Suprapubic skin (tissue), 4 donors: ENCODE data around the gene FAM193A. TPM values are rescaled to one million over a fixed set of nuclear protein-coding genes. Genes with fewer than 3 reads are reported as not detected.
"Not testable (repeated sequence)": the region's sequence is repeated elsewhere in the genome, so short reads cannot be mapped to it uniquely, and the experiment has no call there.

ENCODE experiments used
- DNase-seq, 2 donors: peaks; one replicate each; pipeline ENCODE4 v3.0.0-alpha.2; 2019; ENCODE audit warnings: low spot score in 2 of 2
- H3K27ac ChIP-seq: fragments of 200-600 bp; sonication (generic); one replicate; pipeline ENCODE4 v1.5.1; 2019
- H3K27me3 ChIP-seq: fragments of 200-600 bp; sonication (generic); one replicate; pipeline ENCODE4 v1.5.1; 2019
- H3K36me3 ChIP-seq: fragments of 200-600 bp; sonication (generic); one replicate; pipeline ENCODE4 v1.5.1; 2019
- H3K4me1 ChIP-seq: fragments of 200-600 bp; sonication (generic); one replicate; pipeline ENCODE4 v1.5.1; 2019
- H3K4me3 ChIP-seq: fragments of 200-600 bp; sonication (generic); one replicate; pipeline ENCODE4 v1.5.1; 2019; ENCODE audit warnings: mild to moderate bottlenecking
- H3K9me3 ChIP-seq: fragments of 200-600 bp; sonication (generic); one replicate; pipeline ENCODE4 v1.5.1; 2019
- EP300 ChIP-seq: sonication (generic); formaldehyde crosslinking; IDR thresholded peaks from one replicate; pipeline ENCODE4 v1.6.1; 2017; ENCODE audit warnings: antibody characterized with exemption
- POLR2A ChIP-seq, 2 donors: fragments of 450-650 bp; IDR thresholded peaks; one replicate each; pipeline ENCODE4 v1.6.1; 2017; ENCODE audit warnings: antibody characterized with exemption in 2 of 2, mild to moderate bottlenecking in 2 of 2, moderate library complexity in 2 of 2
- POLR2AphosphoS5 ChIP-seq, 3 donors: sonication (generic); formaldehyde crosslinking; IDR thresholded peaks; one replicate each; pipeline ENCODE4 v1.6.1; 2017; ENCODE audit warnings: antibody characterized with exemption in 3 of 3
- WGBS: methylation state at CpG from one replicate; pipeline ENCODE4 v1.1.5; 2018; 5-methylcytosine and 5-hydroxymethylcytosine counted together
- total RNA-seq, 4 donors: library from RNA; depleted of rRNA; stranded (reverse); fragments of >200 nt; gene quantifications; one replicate each; pipeline ENCODE4 v1.1.0, GENCODE V29; 2016
- TF ChIP-seq, protein P1 (sequence below), 2 donors: fragments of 200-600 bp in 1 of 2; fragments of 450-650 bp in 1 of 2; sonication (generic) in 1 of 2; IDR thresholded peaks; one replicate each; pipeline ENCODE4 v1.5.1; 2016 to 2019; ENCODE audit warnings: antibody characterized with exemption in 2 of 2, mild to moderate bottlenecking in 1 of 2, moderate library complexity in 1 of 2

The FAM193A gene
- total RNA-seq, 4 donors from 2014 or later, result 23.6 to 45.0 (median 29.3) TPM

DNA sequence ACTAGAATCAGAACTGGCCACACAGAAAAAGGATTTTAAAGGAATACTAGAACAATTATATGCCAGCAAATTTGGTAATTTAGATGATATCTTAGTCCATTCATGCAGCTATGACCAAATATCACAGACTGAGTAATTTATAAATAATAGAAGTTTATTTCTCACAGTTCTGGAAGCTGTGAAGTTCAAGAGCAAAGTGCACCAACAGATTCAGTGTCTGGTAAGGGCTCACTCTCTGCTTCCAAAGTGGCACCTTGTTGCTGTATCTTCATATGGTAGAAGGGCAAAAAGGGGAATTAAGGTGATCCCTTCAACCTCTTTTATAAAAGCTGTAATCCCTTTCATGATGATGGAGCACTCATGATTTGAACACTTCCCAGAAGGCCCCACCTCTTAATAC, 199.4 kb downstream of the FAM193A start:
- Histone ChIP-seq H3K27ac (no peak overlapping the region), H3K27me3 (no peaks in the 10 kb centered on the region), H3K36me3 (peaks cover 26% of the 10 kb centered on the region), H3K4me1 (no peaks in the 10 kb centered on the region), H3K4me3 (no peak overlapping the region), H3K9me3 (peaks cover 8% of the 10 kb centered on the region)
- DNase-seq, result no peak
- no peak for TF ChIP-seq EP300
- TF ChIP-seq POLR2AphosphoS5 (IDR thresholded peaks at IDR 0.05), result no peak
- TF ChIP-seq POLR2A (IDR thresholded peaks at IDR 0.05), result no peak
- TF ChIP-seq, protein P1, sequence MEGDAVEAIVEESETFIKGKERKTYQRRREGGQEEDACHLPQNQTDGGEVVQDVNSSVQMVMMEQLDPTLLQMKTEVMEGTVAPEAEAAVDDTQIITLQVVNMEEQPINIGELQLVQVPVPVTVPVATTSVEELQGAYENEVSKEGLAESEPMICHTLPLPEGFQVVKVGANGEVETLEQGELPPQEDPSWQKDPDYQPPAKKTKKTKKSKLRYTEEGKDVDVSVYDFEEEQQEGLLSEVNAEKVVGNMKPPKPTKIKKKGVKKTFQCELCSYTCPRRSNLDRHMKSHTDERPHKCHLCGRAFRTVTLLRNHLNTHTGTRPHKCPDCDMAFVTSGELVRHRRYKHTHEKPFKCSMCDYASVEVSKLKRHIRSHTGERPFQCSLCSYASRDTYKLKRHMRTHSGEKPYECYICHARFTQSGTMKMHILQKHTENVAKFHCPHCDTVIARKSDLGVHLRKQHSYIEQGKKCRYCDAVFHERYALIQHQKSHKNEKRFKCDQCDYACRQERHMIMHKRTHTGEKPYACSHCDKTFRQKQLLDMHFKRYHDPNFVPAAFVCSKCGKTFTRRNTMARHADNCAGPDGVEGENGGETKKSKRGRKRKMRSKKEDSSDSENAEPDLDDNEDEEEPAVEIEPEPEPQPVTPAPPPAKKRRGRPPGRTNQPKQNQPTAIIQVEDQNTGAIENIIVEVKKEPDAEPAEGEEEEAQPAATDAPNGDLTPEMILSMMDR (IDR thresholded peaks at IDR 0.05), result no peak

DNA sequence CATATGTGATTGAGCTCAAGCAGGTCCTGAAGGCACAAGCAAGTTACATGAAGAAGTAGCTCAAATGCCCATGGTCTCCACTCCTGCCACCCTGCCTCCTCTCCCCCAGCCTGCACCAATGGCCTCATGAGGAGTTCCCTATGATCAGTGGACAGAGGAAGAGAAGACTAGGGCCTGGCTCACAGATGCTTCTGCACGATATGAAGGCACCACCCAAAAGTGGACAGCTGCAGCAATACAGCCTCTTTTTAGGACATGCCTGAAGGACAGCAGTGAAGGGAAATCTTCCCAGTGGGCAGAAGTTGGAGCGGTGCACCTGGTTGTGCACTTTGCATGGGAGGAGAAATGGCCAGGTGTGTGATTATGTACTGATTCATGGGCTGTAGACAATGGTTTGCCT, 201.8 kb downstream of the FAM193A start:
- not testable (repeated sequence) for DNase-seq, H3K9me3 ChIP-seq, H3K4me3 ChIP-seq, H3K27me3 ChIP-seq, H3K4me1 ChIP-seq, H3K27ac ChIP-seq
- H3K36me3 ChIP-seq, result peaks cover 27% of the 10 kb centered on the region
- 94% methylated on average over 2 of the region's 2 CpGs for WGBS

DNA sequence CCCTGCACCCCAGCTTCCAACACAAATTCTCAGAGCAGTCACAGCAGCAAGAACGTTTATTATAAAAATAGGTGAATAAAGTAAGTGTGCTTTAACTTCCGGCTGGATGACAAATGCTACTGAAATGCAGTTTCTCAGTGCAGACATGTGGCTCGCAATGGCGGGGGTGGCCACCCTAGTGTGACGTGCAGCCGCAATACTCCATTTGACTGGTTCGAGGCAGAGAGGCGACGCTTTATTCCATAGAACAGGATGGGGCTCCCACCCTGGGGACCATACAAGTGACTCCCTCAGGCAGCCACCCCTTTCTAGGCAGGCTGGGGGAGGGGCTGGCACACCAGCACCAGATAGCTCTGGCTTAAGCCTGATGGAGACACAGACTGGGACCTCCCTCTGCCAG, 205.2 kb downstream of the FAM193A start:
- Histone ChIP-seq H3K4me3 (no peak overlapping the region), H3K9me3 (peaks cover under 1% of the 10 kb centered on the region), H3K36me3 (peaks cover 55% of the 10 kb centered on the region), H3K27me3 (no peaks in the 10 kb centered on the region), H3K27ac (no peak overlapping the region), H3K4me1 (peaks cover 19% of the 10 kb centered on the region)
- no peak for TF ChIP-seq EP300
- TF ChIP-seq POLR2AphosphoS5 (IDR thresholded peaks at IDR 0.05), result no peak
- TF ChIP-seq POLR2A (IDR thresholded peaks at IDR 0.05), result no peak
- TF ChIP-seq, protein P1 (IDR thresholded peaks at IDR 0.05), result no peak
- DNase-seq, result no peak
- 87% methylated on average over 9 of the region's 9 CpGs for WGBS

DNA sequence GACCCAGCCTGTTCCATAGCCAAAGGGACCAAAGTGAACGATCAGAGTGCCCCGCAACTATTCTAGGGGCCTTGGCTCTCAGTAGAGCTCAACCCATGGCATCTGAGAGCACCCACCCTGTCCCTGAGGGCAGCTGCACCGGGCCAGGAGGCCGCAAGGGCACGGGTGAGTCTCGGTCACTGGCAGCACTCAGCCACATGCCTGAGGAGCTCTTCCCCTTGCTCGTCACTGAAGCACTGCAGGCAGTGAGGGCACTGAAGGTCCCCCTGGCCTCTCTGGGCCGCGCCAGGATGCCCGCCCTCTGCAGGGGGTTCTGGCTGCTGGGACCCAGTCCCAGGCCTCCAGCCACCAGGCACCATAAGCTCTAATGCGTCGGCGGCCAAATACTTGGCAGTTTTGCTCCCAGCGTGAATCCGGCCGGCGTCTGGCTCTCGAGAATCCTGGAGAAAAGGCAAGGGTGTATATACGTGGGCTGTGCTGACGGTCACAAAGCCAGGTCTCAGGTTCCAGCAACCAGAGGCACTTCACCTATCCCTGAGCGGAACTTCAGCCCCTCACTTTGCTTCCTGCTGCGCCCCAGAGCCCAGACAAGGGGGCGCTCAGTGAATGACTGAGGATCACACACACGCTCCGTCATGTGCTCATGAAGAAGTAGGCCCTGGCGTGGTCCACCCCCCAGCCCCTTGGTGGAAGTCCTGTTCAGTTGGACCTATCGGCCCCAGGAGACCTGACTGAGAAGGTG, 205.8 kb downstream of the FAM193A start:
- whole genome bisulfite sequencing, result 94% methylated on average over 13 of the region's 27 CpGs
- TF ChIP-seq POLR2A (IDR thresholded peaks at IDR 0.05) (no peak), EP300 (no peak), POLR2AphosphoS5 (IDR thresholded peaks at IDR 0.05) (no peak)
- TF ChIP-seq, protein P1 (IDR thresholded peaks at IDR 0.05), result no peak
- Histone ChIP-seq H3K36me3 (peaks cover 62% of the 10 kb centered on the region), H3K4me1 (peaks cover 23% of the 10 kb centered on the region), H3K27me3 (no peaks in the 10 kb centered on the region), H3K9me3 (no peaks in the 10 kb centered on the region), H3K4me3 (no peak overlapping the region), H3K27ac (no peak overlapping the region)
- DNase-seq, result no peak

DNA sequence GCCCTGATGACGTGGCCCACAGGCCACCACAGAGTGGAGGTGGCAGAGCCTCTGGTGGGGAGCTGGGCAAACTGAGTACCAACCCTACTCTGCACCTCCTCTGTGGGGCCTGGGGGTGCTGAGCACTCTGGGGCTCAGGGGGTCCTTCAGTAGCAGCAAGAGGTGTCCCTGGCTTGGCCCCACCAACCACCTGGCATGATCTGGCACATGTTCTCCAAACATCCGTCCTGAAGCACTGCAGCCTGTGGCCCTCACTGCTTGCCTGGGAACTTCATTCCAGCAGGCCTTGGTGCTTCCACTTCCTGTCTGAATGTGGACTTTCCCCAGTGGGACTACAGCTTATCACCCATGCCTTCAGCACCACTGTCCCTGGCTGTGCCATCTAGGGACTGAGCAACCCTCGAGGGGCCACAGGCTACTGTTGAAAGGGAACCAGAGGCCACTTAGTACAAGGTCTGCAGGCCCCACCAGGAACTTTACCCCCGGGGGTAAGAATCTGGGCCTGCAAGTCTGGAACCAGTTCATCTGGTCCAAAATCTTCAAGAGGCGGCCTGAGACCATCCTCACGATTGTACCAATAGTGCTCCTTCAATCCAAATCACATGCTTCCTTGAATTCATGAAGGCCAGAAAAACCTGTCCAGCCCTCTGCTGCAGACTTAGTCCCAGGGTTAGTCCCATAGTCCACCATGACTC, 206.5 kb downstream of the FAM193A start:
- H3K9me3 ChIP-seq, result no peaks in the 10 kb centered on the region
- no peaks in the 10 kb centered on the region for H3K27me3 ChIP-seq
- H3K36me3 ChIP-seq, result peaks cover 68% of the 10 kb centered on the region
- H3K27ac ChIP-seq, result no peak overlapping the region
- WGBS, result no CpG with 5 or more reads among the region's 6 CpGs
- peak in 1 of 2 donors; percentile 48 for DNase-seq
- H3K4me1 ChIP-seq, result peaks cover 23% of the 10 kb centered on the region
- TF ChIP-seq POLR2AphosphoS5 (IDR thresholded peaks at IDR 0.05), result no peak
- TF ChIP-seq, protein P1 (IDR thresholded peaks at IDR 0.05), result no peak
- TF ChIP-seq POLR2A (IDR thresholded peaks at IDR 0.05), result no peak
- no peak for TF ChIP-seq EP300
- no peak overlapping the region for H3K4me3 ChIP-seq
